B cell (primary cell): Measurements from ENCODE around the gene INSYN2A. TPM values are rescaled to one million over a fixed set of nuclear protein-coding genes. Genes with fewer than 3 reads are reported as not detected.

ENCODE experiments used
- ATAC-seq: fragments of 200-7000 bp; cut with Tn5 transposase; one replicate; pipeline ENCODE4 v1.10.0; 2021; ENCODE audit warnings: low read depth, mild to moderate bottlenecking, moderate number of reproducible peaks, moderate library complexity
- CTCF ChIA-PET: fragments of 350-600 bp; sonication (Branson Sonifier 250); formaldehyde crosslinking; loops from one replicate; lab custom pipeline; 2021; ENCODE audit warnings: antibody characterized with exemption, inconsistent platforms; lab: Charles Lee
- POLR2A ChIA-PET: fragments of 350-600 bp; sonication (Branson Sonifier 250); formaldehyde crosslinking; loops from one replicate; lab custom pipeline; 2021; ENCODE audit warnings: antibody characterized with exemption; lab: Charles Lee
- DNase-seq: peaks from one replicate; pipeline ENCODE4 v3.0.0; 2013
- H2AFZ ChIP-seq: 2 replicates; pipeline ENCODE4 v1.6.1; 2012; ENCODE audit warnings: mild to moderate bottlenecking, low read depth, low read length; ENCODE audit not compliant: insufficient read depth, poor library complexity, severe bottlenecking
- H3K27ac ChIP-seq, 2 donors: 1 replicate in 1 of 2; 2 replicates in 1 of 2; pipeline ENCODE4 v1.5.1; 2012 to 2013; ENCODE audit warnings: low read length in 2 of 2, mild to moderate bottlenecking in 2 of 2, moderate library complexity in 1 of 2
- H3K27me3 ChIP-seq, 4 experiments: fragments of 200-600 bp in 1 of 4; sonication (generic) in 1 of 4; replicated peaks in 1 of 4; 1 replicate in 2 of 4; 2 replicates in 2 of 4; pipeline versions ENCODE4 v1.6.1 to v1.7.0; 2013 to 2016; ENCODE audit warnings: low read length in 3 of 4, mild to moderate bottlenecking in 2 of 4, mixed read lengths in 1 of 4, moderate library complexity in 1 of 4; ENCODE audit not compliant: insufficient read depth in 4 of 4, control insufficient read depth in 3 of 4; ENCODE audit errors: control extremely low read depth in 1 of 4
- H3K36me3 ChIP-seq, 2 experiments: replicated peaks in 1 of 2; 1 replicate in 1 of 2; 2 replicates in 1 of 2; pipeline versions ENCODE4 v1.6.1 to v1.7.1; 2013; ENCODE audit warnings: low read length in 1 of 2; ENCODE audit not compliant: insufficient read depth in 2 of 2, control insufficient read depth in 1 of 2; ENCODE audit errors: control extremely low read depth in 1 of 2, extremely low read depth in 1 of 2
- H3K4me1 ChIP-seq, 2 donors: fragments of 200-600 bp in 1 of 2; sonication (generic) in 1 of 2; 1 replicate in 1 of 2; 2 replicates in 1 of 2; pipeline versions ENCODE4 v1.5.1 to v1.6.1; 2013 to 2017; ENCODE audit warnings: low read length in 2 of 2; ENCODE audit not compliant: control insufficient read depth in 2 of 2, insufficient read depth in 2 of 2
- H3K4me2 ChIP-seq: replicated peaks from 2 replicates; pipeline ENCODE3; 2012; ENCODE audit warnings: mild to moderate bottlenecking, low read depth, low read length; ENCODE audit not compliant: poor library complexity, severe bottlenecking
- H3K4me3 ChIP-seq, 5 experiments: fragments of 200-600 bp in 1 of 5; sonication (generic) in 1 of 5; 1 replicate in 3 of 5; 2 replicates in 2 of 5; pipeline versions ENCODE4 v1.5.1 to v1.7.0; 2011 to 2016; ENCODE audit warnings: low read length in 4 of 5, mild to moderate bottlenecking in 4 of 5, low read depth in 2 of 5, control low read depth in 1 of 5, moderate library complexity in 1 of 5; ENCODE audit not compliant: insufficient read depth in 1 of 5; ENCODE audit errors: control extremely low read depth in 1 of 5, extremely low read depth in 1 of 5
- H3K79me2 ChIP-seq: fragments of 200-600 bp; sonication (generic); one replicate; pipeline ENCODE4 v1.6.0; 2016; ENCODE audit warnings: low read length; ENCODE audit not compliant: control insufficient read depth, insufficient read depth
- H3K9ac ChIP-seq: fragments of 200-600 bp; sonication (generic); 2 replicates; pipeline ENCODE4 v1.6.1; 2017; ENCODE audit warnings: mild to moderate bottlenecking, low read length, moderate library complexity
- H3K9me3 ChIP-seq, 3 donors: one replicate each; pipeline versions ENCODE4 v1.6.1 to v1.7.1; 2013; ENCODE audit warnings: low read length in 2 of 3; ENCODE audit not compliant: control insufficient read depth in 2 of 3, insufficient read depth in 1 of 3; ENCODE audit errors: control extremely low read depth in 1 of 3
- H4K20me1 ChIP-seq: 2 replicates; pipeline ENCODE4 v1.6.0; 2012; ENCODE audit warnings: mild to moderate bottlenecking, low read length; ENCODE audit not compliant: insufficient read depth, control insufficient read depth, poor library complexity, severe bottlenecking
- H3K27ac Mint-ChIP-seq: one replicate; pipeline ENCODE4 v1.8.0; 2021; ENCODE audit warnings: mixed read lengths
- H3K27me3 Mint-ChIP-seq: one replicate; pipeline ENCODE4 v1.8.0; 2021; ENCODE audit warnings: mixed read lengths
- H3K4me1 Mint-ChIP-seq: one replicate; pipeline ENCODE4 v1.8.0; 2021; ENCODE audit warnings: mixed read lengths
- H3K4me3 Mint-ChIP-seq: one replicate; pipeline ENCODE4 v1.8.0; 2021; ENCODE audit warnings: mixed read lengths
- H3K9me3 Mint-ChIP-seq: one replicate; pipeline ENCODE4 v1.8.0; 2022; ENCODE audit warnings: mixed read lengths; ENCODE audit not compliant: insufficient read depth
- EZH2 ChIP-seq: IDR thresholded peaks from 2 replicates; pipeline ENCODE4 v1.6.1; 2012; ENCODE audit warnings: borderline replicate concordance, low read depth, mild to moderate bottlenecking, moderate library complexity, low read length; ENCODE audit not compliant: insufficient read depth, poor library complexity, severe bottlenecking
- WGBS: methylation state at CpG from one replicate; pipeline ENCODE4 v1.1.5; 2013; ENCODE audit warnings: missing lambda C conversion rate; ENCODE audit not compliant: insufficient coverage; 5-methylcytosine and 5-hydroxymethylcytosine counted together
- intact Hi-C: fragments of 100-400 bp; cut with micrococcal nuclease; formaldehyde crosslinking; loops from one replicate; pipeline ENCODE4 v1.10.0; 2022
- polyA plus RNA-seq: library from polyadenylated mRNA; depleted of rRNA; stranded (reverse); fragments of >200 nt; gene quantifications from 2 replicates; pipeline ENCODE4 v1.2.3, GENCODE V29; 2012
- total RNA-seq, 2 donors: library from RNA; stranded (reverse); fragments of 120-200 nt in 1 of 2; gene quantifications; 1 replicate in 1 of 2; 2 replicates in 1 of 2; pipeline versions ENCODE4 v1.2.3 to v1.2.4, GENCODE V29; 2013 to 2022
- TF ChIP-seq, protein P1 (sequence below): fragments of 200-600 bp; IDR thresholded peaks from one replicate; pipeline ENCODE4 v1.8.0; 2022; ENCODE audit warnings: antibody characterized with exemption, mild to moderate bottlenecking

INSYN2A gene
- total and polyA plus RNA-seq, 2 donors (not counting 1 experiment from before 2014, with no cell fraction given), result not detected

DNA sequence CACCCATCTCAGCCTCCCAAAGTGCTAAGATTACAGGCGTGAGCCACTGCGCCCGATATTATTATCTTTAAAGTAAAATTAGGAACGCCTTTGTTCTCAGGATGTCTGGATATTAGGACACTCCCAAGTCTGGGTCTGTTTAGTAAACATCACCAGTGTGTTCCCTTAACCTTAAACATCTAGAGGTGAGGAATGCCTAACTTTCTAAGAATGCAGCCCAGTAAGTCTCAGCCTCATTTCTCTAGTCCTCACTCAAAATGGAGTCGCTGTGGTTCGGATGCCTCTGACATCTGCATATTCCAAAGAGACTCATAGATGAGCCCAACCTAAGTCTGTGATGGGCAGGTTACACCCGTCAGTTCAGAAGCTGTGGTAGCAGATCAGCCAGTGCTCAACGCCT, 4.3 kb upstream of the INSYN2A start:
- Mint-ChIP-seq H3K4me1 (no peaks in the 10 kb centered on the region), H3K9me3 (peaks cover 2% of the 10 kb centered on the region), H3K27ac (no peak overlapping the region), H3K4me3 (no peak overlapping the region), H3K27me3 (peaks cover 11% of the 10 kb centered on the region)
- H3K36me3 ChIP-seq, result no peaks in the 10 kb centered on the region
- ChIA-PET POLR2A (no interaction called here), CTCF (no interaction called here)
- H3K9me3 ChIP-seq, result peaks cover 0 to 10% (median 0%) of the 10 kb centered on the region in 3 donors
- H3K4me3 ChIP-seq, result no peak overlapping the region
- no peak overlapping the region for H3K27ac ChIP-seq
- no peak overlapping the region for H2AFZ ChIP-seq
- H3K9ac ChIP-seq, result no peak overlapping the region
- ATAC-seq (no peak), DNase-seq (no peak)
- H3K4me1 ChIP-seq, result no peaks in the 10 kb centered on the region
- no peaks in the 10 kb centered on the region for H4K20me1 ChIP-seq
- 96% methylated on average over 4 of the region's 8 CpGs for WGBS
- intact Hi-C loops, result no loop called here
- no peak for TF ChIP-seq EZH2
- TF ChIP-seq, protein P1, sequence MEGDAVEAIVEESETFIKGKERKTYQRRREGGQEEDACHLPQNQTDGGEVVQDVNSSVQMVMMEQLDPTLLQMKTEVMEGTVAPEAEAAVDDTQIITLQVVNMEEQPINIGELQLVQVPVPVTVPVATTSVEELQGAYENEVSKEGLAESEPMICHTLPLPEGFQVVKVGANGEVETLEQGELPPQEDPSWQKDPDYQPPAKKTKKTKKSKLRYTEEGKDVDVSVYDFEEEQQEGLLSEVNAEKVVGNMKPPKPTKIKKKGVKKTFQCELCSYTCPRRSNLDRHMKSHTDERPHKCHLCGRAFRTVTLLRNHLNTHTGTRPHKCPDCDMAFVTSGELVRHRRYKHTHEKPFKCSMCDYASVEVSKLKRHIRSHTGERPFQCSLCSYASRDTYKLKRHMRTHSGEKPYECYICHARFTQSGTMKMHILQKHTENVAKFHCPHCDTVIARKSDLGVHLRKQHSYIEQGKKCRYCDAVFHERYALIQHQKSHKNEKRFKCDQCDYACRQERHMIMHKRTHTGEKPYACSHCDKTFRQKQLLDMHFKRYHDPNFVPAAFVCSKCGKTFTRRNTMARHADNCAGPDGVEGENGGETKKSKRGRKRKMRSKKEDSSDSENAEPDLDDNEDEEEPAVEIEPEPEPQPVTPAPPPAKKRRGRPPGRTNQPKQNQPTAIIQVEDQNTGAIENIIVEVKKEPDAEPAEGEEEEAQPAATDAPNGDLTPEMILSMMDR, result no peak
- H3K79me2 ChIP-seq, result no peaks in the 10 kb centered on the region
- H3K4me2 ChIP-seq, result no peak overlapping the region
- peaks cover 0 to 3% (median 0%) of the 10 kb centered on the region in 4 experiments for H3K27me3 ChIP-seq

DNA sequence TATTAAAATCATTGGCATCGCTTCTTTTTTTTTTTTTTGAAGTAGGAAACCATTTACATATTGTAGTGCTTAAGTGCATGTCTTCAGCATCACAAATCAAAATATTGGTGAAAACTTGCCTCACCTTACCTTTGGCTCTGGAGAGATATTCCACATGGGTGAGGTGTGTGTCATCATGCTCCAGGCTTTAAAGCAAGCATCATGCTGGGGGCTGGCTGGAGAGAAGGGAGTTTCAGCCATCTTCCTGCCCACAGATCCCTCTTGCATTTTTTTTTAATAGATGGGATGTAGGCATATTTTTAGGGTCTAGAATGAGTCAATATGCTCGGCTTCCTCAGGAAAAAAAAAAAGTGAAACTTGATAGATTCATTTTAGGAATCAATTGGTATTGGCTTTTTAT, 2.3 kb upstream of the INSYN2A start:
- H3K27me3 Mint-ChIP-seq, result peaks cover 19% of the 10 kb centered on the region
- 100% methylated on average over 1 of the region's 2 CpGs for WGBS
- ATAC-seq, result no peak

More for the DNA sequence above, 2.3 kb upstream of the INSYN2A start:
- no peak for DNase-seq
- Histone ChIP-seq H3K27ac (no peak overlapping the region), H3K79me2 (no peaks in the 10 kb centered on the region), H3K9ac (no peak overlapping the region), H3K27me3 (peaks cover 0 to 8% (median 0%) of the 10 kb centered on the region in 4 experiments), H3K4me3 (no peak overlapping the region), H2AFZ (no peak overlapping the region), H3K36me3 (no peaks in the 10 kb centered on the region), H3K4me2 (no peak overlapping the region), H3K4me1 (no peaks in the 10 kb centered on the region), H4K20me1 (no peaks in the 10 kb centered on the region), H3K9me3 (peaks cover 0 to 7% (median 0%) of the 10 kb centered on the region in 3 donors)
- Mint-ChIP-seq H3K4me3 (no peak overlapping the region), H3K4me1 (no peaks in the 10 kb centered on the region), H3K27ac (no peak overlapping the region), H3K9me3 (peaks cover 2% of the 10 kb centered on the region)
- POLR2A ChIA-PET, result no interaction called here
- intact Hi-C loops, result no loop called here
- TF ChIP-seq EZH2, result no peak
- TF ChIP-seq, protein P1, result no peak
- CTCF ChIA-PET, result no interaction called here
